Colon (tissue), 2 donors: ENCODE data around the gene PELI1.

Experiments
- FAIRE-seq: peaks from 2 replicates; lab custom pipeline; 2012; peaks lifted over from hg19 to GRCh38; lab: Jason Lieb, UNC
- donor health status: control.
- donor health status: control.

PELI1 gene

GRCh38 chr2:64144057-64145013 is at the start of gene PELI1:
Gene PELI1, minus strand, starts transcription at chr2:64144420. Its CDS starts 36,110 bp downstream, at chr2:64108310.
- FAIRE-seq, result no peak

- no peak for FAIRE-seq
These were observed 49.3 kb upstream of the PELI1 start for GRCh38 chr2:64193491-64193890.

- no peak for FAIRE-seq
These were observed 48.5 kb upstream of the PELI1 start for GRCh38 chr2:64192664-64193105.

GRCh38 chr2:64192125-64192479 is 47.9 kb upstream of the PELI1 start:
- FAIRE-seq, result no peak

GRCh38 chr2:64189586-64189985 is 45.4 kb upstream of the PELI1 start:
- no peak for FAIRE-seq

GRCh38 chr2:64189167-64189566 is 44.9 kb upstream of the PELI1 start:
- FAIRE-seq, result no peak

GRCh38 chr2:64186699-64187605 is 42.7 kb upstream of the PELI1 start:
- FAIRE-seq, result no peak

GRCh38 chr2:64179582-64180321 is 35.5 kb upstream of the PELI1 start:
- no peak for FAIRE-seq

GRCh38 chr2:64177315-64177714 is 33.1 kb upstream of the PELI1 start:
- FAIRE-seq, result no peak

- no peak for FAIRE-seq
These were observed 31.4 kb upstream of the PELI1 start for GRCh38 chr2:64175419-64176197.

GRCh38 chr2:64173156-64174135 is 29.2 kb upstream of the PELI1 start:
- FAIRE-seq, result no peak

GRCh38 chr2:64168756-64169155 is 24.5 kb upstream of the PELI1 start:
- FAIRE-seq, result no peak

GRCh38 chr2:64168201-64168600 is 24.0 kb upstream of the PELI1 start:
- FAIRE-seq, result no peak

- no peak for FAIRE-seq
These were observed 22.6 kb upstream of the PELI1 start for GRCh38 chr2:64166637-64167420.

GRCh38 chr2:64166212-64166611 is 22.0 kb upstream of the PELI1 start:
- FAIRE-seq, result no peak

- FAIRE-seq, result no peak
These were observed 21.5 kb upstream of the PELI1 start for GRCh38 chr2:64165706-64166105.

GRCh38 chr2:64164629-64165028 is 20.4 kb upstream of the PELI1 start:
- no peak for FAIRE-seq

- no peak for FAIRE-seq
These were observed 18.3 kb upstream of the PELI1 start for GRCh38 chr2:64162516-64162915.

- FAIRE-seq, result no peak
These were observed 13.6 kb upstream of the PELI1 start for GRCh38 chr2:64157792-64158191.
